Measurements from ENCODE around the gene MAP7D1.
A peak's percentile ranks its signal among the peaks of the same experiment; 100 is the strongest.
"Not testable (repeated sequence)": the region's sequence is repeated elsewhere in the genome, so short reads cannot be mapped to it uniquely, and the experiment has no call there.

The MAP7D1 gene

GRCh38 chr1:36154335-36154734, 1.6 kb upstream of the MAP7D1 start:
- no peak for DNase-seq

GRCh38 chr1:36154765-36155407, 1.1 kb upstream of the MAP7D1 start:
- peak; percentile 61 for DNase-seq

GRCh38 chr1:36156329-36157114, 562 bp downstream of the MAP7D1 start:
- DNase-seq, result peak; percentile 88

- DNase-seq, result peak; percentile 81
Observed at GRCh38 chr1:36157115-36157903, 1.3 kb downstream of the MAP7D1 start.

- DNase-seq, result no peak
Observed at GRCh38 chr1:36157973-36158826, 2.2 kb downstream of the MAP7D1 start.

- DNase-seq, result not testable (repeated sequence)
Observed at GRCh38 chr1:36158827-36159252, 2.9 kb downstream of the MAP7D1 start.

GRCh38 chr1:36159614-36160387, 3.8 kb downstream of the MAP7D1 start:
- no peak for DNase-seq

GRCh38 chr1:36160388-36160948, 4.5 kb downstream of the MAP7D1 start:
- no peak for DNase-seq

GRCh38 chr1:36160949-36161485, 5.1 kb downstream of the MAP7D1 start:
- DNase-seq, result peak; percentile 72

- DNase-seq, result no peak
Observed at GRCh38 chr1:36161641-36162531, 5.9 kb downstream of the MAP7D1 start.

- DNase-seq, result no peak
Observed at GRCh38 chr1:36162680-36163239, 6.8 kb downstream of the MAP7D1 start.

- DNase-seq, result no peak
Observed at GRCh38 chr1:36163426-36163825, 7.5 kb downstream of the MAP7D1 start.

GRCh38 chr1:36164361-36164760, 8.4 kb downstream of the MAP7D1 start:
- no peak for DNase-seq

- DNase-seq, result no peak
Observed at GRCh38 chr1:36165145-36165544, 9.2 kb downstream of the MAP7D1 start.

GRCh38 chr1:36166136-36166535, 10.2 kb downstream of the MAP7D1 start:
- DNase-seq, result no peak

- DNase-seq, result no peak
Observed at GRCh38 chr1:36166938-36167905, 11.3 kb downstream of the MAP7D1 start.

GRCh38 chr1:36168514-36168913, 12.6 kb downstream of the MAP7D1 start:
- no peak for DNase-seq

GRCh38 chr1:36170643-36171412, 14.9 kb downstream of the MAP7D1 start:
- no peak for DNase-seq

All from left hindlimb (tissue), 1 donor.